GM12892 (cell line): Measurements from ENCODE around the gene MYBPC3.

Experiments
- POLR2A ChIP-seq: IDR thresholded peaks from 2 replicates; pipeline ENCODE4 v1.6.1; 2011; ENCODE audit warnings: low read depth, low read length, control low read depth
- POLR2AphosphoS5 ChIP-seq: IDR thresholded peaks from 2 replicates; pipeline ENCODE4 v1.6.1; 2011; ENCODE audit warnings: low read depth, low read length, control low read depth
- TAF1 ChIP-seq: IDR thresholded peaks from 2 replicates; pipeline ENCODE4 v1.6.1; 2011; ENCODE audit warnings: low read depth, mild to moderate bottlenecking, control low read depth, low read length, borderline replicate concordance

- TF ChIP-seq POLR2A (no peak), POLR2AphosphoS5 (no peak), TAF1 (no peak)
Measured at GRCh38 chr11:47340010-47340409, 12.5 kb downstream of the MYBPC3 start.
